SK-N-SH (cell line): ENCODE data around the gene MACROD2. TPM values are rescaled to one million over a fixed set of nuclear protein-coding genes. Genes with fewer than 3 reads are reported as not detected.

Source experiments
- CTCF ChIA-PET: fragments of 300-600, 350-600 bp; formaldehyde crosslinking; extraction: SDS; loops from one replicate; lab custom pipeline; 2021; lab: Yijun Ruan, JAX
- POLR2A ChIA-PET: fragments of 350-600 bp; sonication (Branson Sonifier 250); formaldehyde crosslinking; extraction: SDS; loops from one replicate; lab custom pipeline; 2020; ENCODE audit warnings: antibody characterized with exemption, inconsistent platforms; lab: Yijun Ruan, JAX
- DNase-seq: peaks from one replicate; pipeline ENCODE4 v3.0.0; 2012
- H2AFZ ChIP-seq: fragments of 200-600 bp; sonication (generic); 2 replicates; pipeline ENCODE4 v1.8.1; 2016; ENCODE audit warnings: antibody characterized with exemption, mild to moderate bottlenecking, low read depth
- H3F3A ChIP-seq: fragments of 200-600 bp; sonication (generic); replicated peaks from 2 replicates; pipeline ENCODE3; 2016; ENCODE audit warnings: antibody characterized with exemption, mild to moderate bottlenecking; ENCODE audit not compliant: insufficient read depth
- H3K27ac ChIP-seq, 2 experiments: fragments of 200-500 bp in 1 of 2; fragments of 200-600 bp in 1 of 2; sonication (Bioruptor generic) in 1 of 2; sonication (generic), shearing (Covaris generic) in 1 of 2; 2 replicates each; pipeline versions ENCODE4 v1.5.1 to v1.6.1; 2014 to 2016; ENCODE audit warnings: low read depth in 2 of 2, inconsistent platforms in 1 of 2, low read length in 1 of 2, mild to moderate bottlenecking in 1 of 2, mixed read lengths in 1 of 2
- H3K27me3 ChIP-seq: fragments of 200-600 bp; sonication (generic), shearing (Covaris generic); 2 replicates; pipeline ENCODE4 v1.6.1; 2016; ENCODE audit warnings: mixed run types; ENCODE audit not compliant: insufficient read depth
- H3K36me3 ChIP-seq, 2 experiments: fragments of 200-500 bp in 1 of 2; fragments of 200-600 bp in 1 of 2; sonication (Bioruptor generic) in 1 of 2; sonication (generic) in 1 of 2; replicated peaks in 1 of 2; 2 replicates each; pipeline versions ENCODE3 to v1.5.1; 2014 to 2016; ENCODE audit warnings: low read length in 1 of 2, mild to moderate bottlenecking in 1 of 2; ENCODE audit not compliant: insufficient read depth in 2 of 2, control insufficient read depth in 1 of 2
- H3K4me1 ChIP-seq, 2 experiments: fragments of 200-500 bp in 1 of 2; fragments of 200-600 bp in 1 of 2; sonication (Bioruptor generic) in 1 of 2; sonication (generic), shearing (Covaris generic) in 1 of 2; 2 replicates each; pipeline versions ENCODE4 v1.5.1 to v1.6.1; 2014 to 2016; ENCODE audit warnings: low read depth in 1 of 2, low read length in 1 of 2, mixed run types in 1 of 2; ENCODE audit not compliant: insufficient read depth in 2 of 2, control insufficient read depth in 1 of 2
- H3K4me2 ChIP-seq: fragments of 200-600 bp; sonication (generic), shearing (Covaris generic); 2 replicates; pipeline ENCODE4 v1.6.1; 2017; ENCODE audit warnings: mixed run types
- H3K4me3 ChIP-seq, 2 experiments: fragments of 200-500 bp in 1 of 2; fragments of 200-600 bp in 1 of 2; sonication (Bioruptor generic) in 1 of 2; sonication (generic), shearing (Covaris generic) in 1 of 2; 2 replicates each; pipeline versions ENCODE4 v1.5.1 to v1.8.1; 2014 to 2016; ENCODE audit warnings: low read depth in 2 of 2, inconsistent platforms in 1 of 2, low read length in 1 of 2, mild to moderate bottlenecking in 1 of 2, mixed read lengths in 1 of 2, moderate library complexity in 1 of 2
- H3K79me2 ChIP-seq: fragments of 200-600 bp; sonication (generic); 2 replicates; pipeline ENCODE4 v1.8.1; 2017; ENCODE audit warnings: mild to moderate bottlenecking; ENCODE audit not compliant: insufficient read depth
- H3K9ac ChIP-seq: fragments of 200-600 bp; sonication (generic); 2 replicates; pipeline ENCODE4 v1.6.1; 2017; ENCODE audit warnings: mixed run types
- H3K9me2 ChIP-seq: fragments of 200-600 bp; sonication (generic); 2 replicates; pipeline ENCODE4 v1.6.1; 2017; ENCODE audit warnings: mixed run types
- H3K9me3 ChIP-seq: fragments of 200-600 bp; sonication (generic); 2 replicates; pipeline ENCODE4 v1.6.1; 2017; ENCODE audit warnings: mixed run types, mild to moderate bottlenecking, moderate library complexity
- H4K20me1 ChIP-seq: fragments of 200-600 bp; sonication (generic); 2 replicates; pipeline ENCODE4 v1.6.1; 2017; ENCODE audit warnings: mild to moderate bottlenecking, mixed run types; ENCODE audit not compliant: insufficient read depth
- CHD2 ChIP-seq: fragments of 150-350 bp; IDR thresholded peaks from 2 replicates; pipeline ENCODE4 v1.6.1; 2018; ENCODE audit warnings: low read length; ENCODE audit not compliant: partially characterized antibody
- CTCF ChIP-seq: fragments of 200-600 bp; sonication (generic); IDR thresholded peaks from 2 replicates; pipeline ENCODE4 v1.6.1; 2017; ENCODE audit warnings: antibody characterized with exemption, mild to moderate bottlenecking, moderate library complexity
- EP300 ChIP-seq, 2 experiments: IDR thresholded peaks; 2 replicates each; pipeline versions ENCODE4 v1.4.0 to v1.6.1; 2012; ENCODE audit warnings: borderline replicate concordance in 1 of 2, low read depth in 1 of 2, low read length in 1 of 2
- FOSL2 ChIP-seq: IDR thresholded peaks from 2 replicates; pipeline ENCODE4 v1.4.0; 2012; ENCODE audit warnings: low read depth, mild to moderate bottlenecking, moderate library complexity, borderline replicate concordance
- FOXJ3 ChIP-seq: sonication (generic); formaldehyde crosslinking; IDR thresholded peaks from 2 replicates; pipeline ENCODE4 v1.5.1; 2020; ENCODE audit warnings: mild to moderate bottlenecking, missing genetic modification reagents
- POLR2AphosphoS5 ChIP-seq: IDR thresholded peaks from 2 replicates; pipeline ENCODE4 v1.6.1; 2012; ENCODE audit warnings: low read depth, low read length
- REST ChIP-seq: IDR thresholded peaks from 2 replicates; pipeline ENCODE4 v1.6.1; 2012; ENCODE audit warnings: mild to moderate bottlenecking, low read depth, low read length, moderate library complexity
- USF2 ChIP-seq: fragments of 150-350 bp; IDR thresholded peaks from 2 replicates; pipeline ENCODE4 v1.6.1; 2017; ENCODE audit warnings: antibody characterized with exemption, low read length, low read depth, borderline replicate concordance
- YY1 ChIP-seq: IDR thresholded peaks from 2 replicates; pipeline ENCODE4 v1.4.0; 2012; ENCODE audit warnings: low read depth, mild to moderate bottlenecking
- WGBS: methylation state at CpG from one replicate; pipeline ENCODE4 v1.1.6; 2017; ENCODE audit warnings: low lambda C conversion rate; 5-methylcytosine and 5-hydroxymethylcytosine counted together
- polyA plus RNA-seq, 3 experiments: library from polyadenylated mRNA; depleted of rRNA; stranded (reverse); fragments of >200 nt; gene quantifications; 2 replicates each; pipeline ENCODE4 v1.2.3, GENCODE V29; 2012

Gene MACROD2
- polyA plus RNA-seq, 1 of the 3 experiments (the other 2 are of a cell fraction): 0.33 TPM

DNA sequence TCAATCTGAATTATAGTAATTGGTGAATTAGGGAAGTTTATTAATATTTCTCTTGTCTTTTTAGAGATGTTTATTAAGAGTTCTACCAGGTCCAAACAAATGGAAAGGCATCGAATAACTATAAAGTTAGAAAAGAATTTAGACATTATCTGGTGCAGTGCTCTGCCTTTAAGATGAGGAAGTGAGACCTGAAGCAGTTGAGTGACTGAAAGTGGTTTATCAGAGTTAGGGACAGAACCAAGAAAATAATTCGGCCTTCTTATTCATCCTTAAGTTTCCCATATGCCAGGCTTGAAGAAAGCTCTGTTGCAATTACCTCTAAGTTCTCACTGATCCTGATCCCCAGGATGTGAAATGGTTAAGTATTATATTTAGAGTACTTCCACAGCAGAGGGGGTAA is 436.3 kb downstream of the MACROD2 start (continued):
- TF ChIP-seq REST: no peak
- TF ChIP-seq CTCF: no peak
- TF ChIP-seq FOXJ3 (CRISPR knock-in tag): no peak
- TF ChIP-seq EP300 (IDR thresholded peaks at IDR 0.05; ENCODE audit: borderline replicate concordance in 1 of 2, low read depth in 1 of 2, low read length in 1 of 2): no peak
- no peak for TF ChIP-seq YY1

DNA sequence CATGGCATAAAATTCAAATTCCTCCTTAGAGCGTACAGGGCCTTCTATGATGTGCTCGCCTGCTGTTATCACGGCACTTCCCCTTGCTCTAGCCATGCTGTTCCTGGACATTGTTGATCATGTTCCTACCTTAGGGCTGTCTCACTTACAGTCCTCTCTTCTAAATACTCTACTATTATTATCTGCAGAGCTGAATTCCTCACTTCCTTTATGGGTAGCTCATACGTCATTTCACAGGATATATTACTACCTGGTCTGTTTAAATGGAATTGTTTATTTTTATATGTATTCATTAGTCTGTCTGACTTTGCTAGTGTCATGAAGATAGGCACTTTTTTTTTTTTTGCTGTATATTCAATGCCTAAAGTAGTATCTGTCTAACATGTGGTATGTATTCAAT is 436.8 kb downstream of the MACROD2 start:
- CTCF ChIA-PET: no interaction called here
- POLR2A ChIA-PET: no interaction called here
- no peak overlapping the region for H3K4me2 ChIP-seq
- no peaks in the 10 kb centered on the region for H3K36me3 ChIP-seq
- H3K9me2 ChIP-seq: no peaks in the 10 kb centered on the region
- H4K20me1 ChIP-seq: no peaks in the 10 kb centered on the region
- no peaks in the 10 kb centered on the region for H3F3A ChIP-seq
- no peaks in the 10 kb centered on the region for H3K27me3 ChIP-seq
- no peaks in the 10 kb centered on the region for H3K9me3 ChIP-seq
- H3K4me1 ChIP-seq: no peaks in the 10 kb centered on the region
- TF ChIP-seq FOSL2 (no peak), CHD2 (no peak)
- WGBS: 92% methylated on average over 4 of the region's 4 CpGs
- H3K27ac ChIP-seq: no peak overlapping the region
- no peaks in the 10 kb centered on the region for H3K79me2 ChIP-seq
- no peak overlapping the region for H2AFZ ChIP-seq
- no peak for DNase-seq
- H3K4me3 ChIP-seq: no peak overlapping the region
- H3K9ac ChIP-seq: no peak overlapping the region

GRCh38 chr20:14432597-14432996 is 437.3 kb downstream of the MACROD2 start:
- H4K20me1 ChIP-seq: no peaks in the 10 kb centered on the region
- H3K9me2 ChIP-seq: no peaks in the 10 kb centered on the region
- H3K27ac ChIP-seq: no peak overlapping the region
- H3K27me3 ChIP-seq: no peaks in the 10 kb centered on the region
- ChIA-PET POLR2A (no interaction called here), CTCF (no interaction called here)
- no peaks in the 10 kb centered on the region for H3K36me3 ChIP-seq
- H3K4me2 ChIP-seq: no peak overlapping the region
- DNase-seq: no peak
- H2AFZ ChIP-seq: no peak overlapping the region
- no peak overlapping the region for H3K9ac ChIP-seq
- H3F3A ChIP-seq: no peaks in the 10 kb centered on the region
- H3K79me2 ChIP-seq: no peaks in the 10 kb centered on the region
- no peak overlapping the region for H3K4me3 ChIP-seq
- no peaks in the 10 kb centered on the region for H3K4me1 ChIP-seq
- H3K9me3 ChIP-seq: no peaks in the 10 kb centered on the region
- TF ChIP-seq POLR2AphosphoS5 (no peak), USF2 (no peak)
